PFSK-1 (cell line): Measurements from ENCODE around the gene ZNF652.

Source experiments
- FOXP2 ChIP-seq: optimal IDR thresholded peaks from 2 replicates; pipeline ENCODE3; 2011; ENCODE audit warnings: borderline replicate concordance, control low read depth, inconsistent platforms; ENCODE audit not compliant: insufficient read depth; ENCODE audit errors: extremely low read length, extremely low read depth
- POLR2AphosphoS5 ChIP-seq: IDR thresholded peaks from 2 replicates; pipeline ENCODE4 v1.6.1; 2012; ENCODE audit warnings: low read depth, mild to moderate bottlenecking, control low read depth, low read length, moderate library complexity
- SIN3A ChIP-seq: IDR thresholded peaks from 2 replicates; pipeline ENCODE4 v1.6.1; 2012; ENCODE audit warnings: mild to moderate bottlenecking, low read length, moderate library complexity, borderline replicate concordance; ENCODE audit not compliant: insufficient read depth
- TAF1 ChIP-seq: IDR thresholded peaks from 2 replicates; pipeline ENCODE4 v1.6.1; 2012; ENCODE audit warnings: low read length, control low read depth, borderline replicate concordance; ENCODE audit not compliant: insufficient read depth
- TF ChIP-seq, protein P1 (sequence below), 2 experiments: IDR thresholded peaks; 2 replicates each; pipeline versions ENCODE4 v1.6.1 to v1.8.0; 2011 to 2012; ENCODE audit warnings: low read depth in 2 of 2, low read length in 2 of 2, control low read depth in 1 of 2, inconsistent platforms in 1 of 2, mild to moderate bottlenecking in 1 of 2, moderate library complexity in 1 of 2; ENCODE audit not compliant: insufficient read depth in 1 of 2

DNA sequence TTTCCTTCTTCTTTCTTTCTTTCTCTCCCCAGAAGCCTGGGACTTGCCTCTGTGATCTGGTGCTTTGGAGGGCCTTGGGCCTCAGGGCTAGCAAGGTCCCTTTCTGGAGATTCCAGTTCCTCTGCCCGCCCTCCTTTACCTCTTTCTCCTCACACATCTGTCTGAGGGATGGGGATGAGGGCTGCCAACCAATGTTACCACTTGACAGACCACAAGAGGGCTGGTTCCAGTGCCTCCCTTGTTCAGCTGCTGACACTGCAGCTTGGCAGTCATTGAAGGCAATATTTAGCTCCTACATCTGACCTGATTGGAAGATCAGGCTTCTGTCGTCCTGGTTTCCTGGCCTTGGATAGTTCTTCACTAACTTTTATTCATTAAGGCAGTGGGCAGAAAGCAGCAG is 3.6 kb upstream of the ZNF652 start:
- TF ChIP-seq POLR2AphosphoS5 (no peak), TAF1 (no peak), SIN3A (no peak), FOXP2 (no peak)
- TF ChIP-seq, protein P1, sequence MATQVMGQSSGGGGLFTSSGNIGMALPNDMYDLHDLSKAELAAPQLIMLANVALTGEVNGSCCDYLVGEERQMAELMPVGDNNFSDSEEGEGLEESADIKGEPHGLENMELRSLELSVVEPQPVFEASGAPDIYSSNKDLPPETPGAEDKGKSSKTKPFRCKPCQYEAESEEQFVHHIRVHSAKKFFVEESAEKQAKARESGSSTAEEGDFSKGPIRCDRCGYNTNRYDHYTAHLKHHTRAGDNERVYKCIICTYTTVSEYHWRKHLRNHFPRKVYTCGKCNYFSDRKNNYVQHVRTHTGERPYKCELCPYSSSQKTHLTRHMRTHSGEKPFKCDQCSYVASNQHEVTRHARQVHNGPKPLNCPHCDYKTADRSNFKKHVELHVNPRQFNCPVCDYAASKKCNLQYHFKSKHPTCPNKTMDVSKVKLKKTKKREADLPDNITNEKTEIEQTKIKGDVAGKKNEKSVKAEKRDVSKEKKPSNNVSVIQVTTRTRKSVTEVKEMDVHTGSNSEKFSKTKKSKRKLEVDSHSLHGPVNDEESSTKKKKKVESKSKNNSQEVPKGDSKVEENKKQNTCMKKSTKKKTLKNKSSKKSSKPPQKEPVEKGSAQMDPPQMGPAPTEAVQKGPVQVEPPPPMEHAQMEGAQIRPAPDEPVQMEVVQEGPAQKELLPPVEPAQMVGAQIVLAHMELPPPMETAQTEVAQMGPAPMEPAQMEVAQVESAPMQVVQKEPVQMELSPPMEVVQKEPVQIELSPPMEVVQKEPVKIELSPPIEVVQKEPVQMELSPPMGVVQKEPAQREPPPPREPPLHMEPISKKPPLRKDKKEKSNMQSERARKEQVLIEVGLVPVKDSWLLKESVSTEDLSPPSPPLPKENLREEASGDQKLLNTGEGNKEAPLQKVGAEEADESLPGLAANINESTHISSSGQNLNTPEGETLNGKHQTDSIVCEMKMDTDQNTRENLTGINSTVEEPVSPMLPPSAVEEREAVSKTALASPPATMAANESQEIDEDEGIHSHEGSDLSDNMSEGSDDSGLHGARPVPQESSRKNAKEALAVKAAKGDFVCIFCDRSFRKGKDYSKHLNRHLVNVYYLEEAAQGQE (IDR thresholded peaks at IDR 0.05; ENCODE audit: insufficient read depth in 1 of 2, low read depth in 2 of 2, low read length in 2 of 2): no peak
